ENCODE results near the gene MCTP1.

Gene MCTP1

DNA sequence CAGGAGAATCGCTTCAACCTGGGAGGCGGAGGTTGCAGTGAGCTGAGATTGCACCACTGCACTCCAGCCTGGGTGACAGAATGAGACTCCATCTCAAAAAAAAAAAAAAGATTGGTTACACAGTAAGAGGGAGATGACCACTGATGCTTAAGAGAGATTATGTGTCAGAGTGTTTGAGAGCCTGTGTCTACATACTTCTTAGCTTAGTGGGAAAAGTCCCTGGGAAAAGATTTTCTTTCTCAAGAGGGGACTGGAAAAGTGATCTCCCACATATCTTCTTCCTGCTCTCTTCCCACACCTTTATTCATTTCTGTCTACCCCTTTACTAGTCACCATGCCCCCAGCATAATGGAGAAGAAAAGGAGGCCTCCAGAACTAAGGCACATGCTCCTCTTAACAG lies 55.2 kb downstream of the MCTP1 start:
- H3K27ac ChIP-seq, result no peak overlapping the region
- TF ChIP-seq, protein P1, sequence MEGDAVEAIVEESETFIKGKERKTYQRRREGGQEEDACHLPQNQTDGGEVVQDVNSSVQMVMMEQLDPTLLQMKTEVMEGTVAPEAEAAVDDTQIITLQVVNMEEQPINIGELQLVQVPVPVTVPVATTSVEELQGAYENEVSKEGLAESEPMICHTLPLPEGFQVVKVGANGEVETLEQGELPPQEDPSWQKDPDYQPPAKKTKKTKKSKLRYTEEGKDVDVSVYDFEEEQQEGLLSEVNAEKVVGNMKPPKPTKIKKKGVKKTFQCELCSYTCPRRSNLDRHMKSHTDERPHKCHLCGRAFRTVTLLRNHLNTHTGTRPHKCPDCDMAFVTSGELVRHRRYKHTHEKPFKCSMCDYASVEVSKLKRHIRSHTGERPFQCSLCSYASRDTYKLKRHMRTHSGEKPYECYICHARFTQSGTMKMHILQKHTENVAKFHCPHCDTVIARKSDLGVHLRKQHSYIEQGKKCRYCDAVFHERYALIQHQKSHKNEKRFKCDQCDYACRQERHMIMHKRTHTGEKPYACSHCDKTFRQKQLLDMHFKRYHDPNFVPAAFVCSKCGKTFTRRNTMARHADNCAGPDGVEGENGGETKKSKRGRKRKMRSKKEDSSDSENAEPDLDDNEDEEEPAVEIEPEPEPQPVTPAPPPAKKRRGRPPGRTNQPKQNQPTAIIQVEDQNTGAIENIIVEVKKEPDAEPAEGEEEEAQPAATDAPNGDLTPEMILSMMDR (conservative IDR thresholded peaks at IDR 0.05), result no peak
- no peak for TF ChIP-seq ZFX (IDR thresholded peaks at IDR 0.05)

DNA sequence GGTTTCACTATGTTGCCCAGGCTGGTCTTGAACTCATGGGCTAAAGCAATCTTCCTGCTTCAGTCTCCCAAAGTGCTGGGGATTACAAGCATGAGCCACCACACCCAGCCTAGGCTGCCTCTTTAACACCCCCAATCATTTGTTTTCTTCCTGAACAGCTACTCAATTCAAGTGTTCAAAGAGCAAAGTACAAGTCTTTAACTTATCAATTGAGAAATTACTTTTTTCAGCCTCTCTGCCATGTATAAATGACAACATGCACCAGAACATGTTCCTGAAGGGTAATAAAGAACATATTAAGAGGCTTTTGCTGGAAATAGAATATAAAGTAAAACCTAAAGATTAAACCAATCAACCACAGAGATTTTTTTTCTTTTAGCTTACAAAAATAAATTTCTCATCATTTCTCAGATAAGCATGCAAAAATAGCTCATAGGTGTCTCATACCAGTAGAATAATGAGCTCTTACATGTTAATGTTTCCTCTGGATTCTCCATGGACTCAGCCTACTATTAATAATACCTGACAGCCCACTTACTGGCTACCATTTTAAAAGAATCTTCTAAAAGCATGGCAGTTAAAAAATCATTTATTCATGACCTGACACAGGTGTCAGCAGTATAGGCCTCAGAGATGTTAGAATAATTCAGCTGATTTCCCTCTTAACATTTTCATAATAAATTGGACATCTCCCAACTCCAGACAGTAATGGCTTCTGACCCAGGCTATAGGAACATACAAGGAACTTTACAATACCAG lies 60.0 kb downstream of the MCTP1 start:
- TF ChIP-seq, protein P1 (conservative IDR thresholded peaks at IDR 0.05), result no peak
- TF ChIP-seq ZFX (IDR thresholded peaks at IDR 0.05), result no peak
- no peak overlapping the region for H3K27ac ChIP-seq

DNA sequence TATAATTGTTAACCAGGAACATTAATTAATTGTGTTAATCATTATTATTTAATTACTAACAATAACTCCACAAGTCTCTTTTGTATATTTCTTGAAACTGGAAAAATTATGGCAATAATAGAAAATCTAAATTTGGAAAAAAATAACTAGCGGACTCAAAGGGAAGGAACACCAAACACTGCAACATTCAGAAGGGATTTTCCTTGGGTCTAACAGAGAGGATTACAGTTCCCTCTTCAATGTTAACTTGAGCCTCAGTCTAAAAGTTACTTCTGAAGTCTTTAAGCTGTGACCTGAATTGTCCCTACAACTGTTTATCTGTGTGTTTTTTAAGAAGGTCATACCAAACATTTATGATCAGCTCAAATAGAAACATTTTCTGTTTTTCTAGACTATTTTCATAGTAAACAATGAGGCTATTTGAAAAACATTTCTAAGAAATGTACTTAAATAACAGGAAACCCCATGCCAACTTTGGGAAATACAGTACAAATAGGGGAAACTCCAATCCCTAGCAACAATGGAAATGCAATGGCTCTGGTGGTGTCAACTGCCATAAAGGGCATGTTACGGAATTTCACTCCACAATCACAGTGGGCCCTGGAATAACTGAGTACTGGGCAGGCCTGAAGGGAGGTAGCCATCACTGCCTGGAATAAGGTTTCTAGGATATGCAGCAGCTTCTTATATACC lies 61.2 kb downstream of the MCTP1 start:
- TF ChIP-seq, protein P1 (conservative IDR thresholded peaks at IDR 0.05), result no peak
- TF ChIP-seq ZFX (IDR thresholded peaks at IDR 0.05), result no peak
- H3K27ac ChIP-seq, result no peak overlapping the region

DNA sequence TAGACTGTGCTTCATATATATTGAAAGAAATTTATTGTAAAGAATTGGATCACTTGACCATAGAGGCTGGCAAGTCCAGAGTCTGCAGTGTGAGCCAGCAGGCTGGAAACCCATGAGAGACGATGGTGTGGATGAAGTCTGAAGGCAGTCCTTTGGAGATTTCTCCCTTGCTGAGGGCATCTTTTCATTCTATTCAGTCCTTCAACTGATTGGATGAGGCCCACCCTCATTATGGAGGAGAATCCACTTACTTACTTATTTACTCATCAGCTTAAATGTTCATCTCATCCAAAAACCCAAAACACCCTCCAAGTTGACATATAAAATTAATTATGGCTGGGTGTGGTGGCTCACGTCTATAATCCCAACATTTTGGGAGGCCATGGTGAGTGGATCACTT lies 62.1 kb downstream of the MCTP1 start:
- no peak for TF ChIP-seq ZFX (IDR thresholded peaks at IDR 0.05)
- TF ChIP-seq, protein P1 (conservative IDR thresholded peaks at IDR 0.05), result no peak
- no peak overlapping the region for H3K27ac ChIP-seq

DNA sequence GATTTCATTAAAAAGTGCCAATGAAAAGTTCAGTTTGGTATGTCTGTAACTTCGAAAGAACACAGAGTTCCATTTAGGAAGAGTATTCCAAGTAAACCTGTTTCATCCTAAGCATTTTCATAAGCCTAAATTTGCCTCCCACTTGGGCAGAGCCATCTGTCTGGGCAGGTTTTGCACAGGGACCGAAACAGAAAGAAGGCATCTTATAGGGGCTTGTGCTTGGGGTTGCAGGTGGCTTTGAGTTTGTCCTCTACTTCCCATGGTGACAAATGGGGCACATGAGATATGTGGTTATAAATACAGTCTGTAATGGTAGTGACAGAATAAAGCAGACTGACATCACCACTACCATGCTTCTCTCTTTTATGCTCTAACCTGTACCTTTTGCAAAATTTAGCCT lies 63.7 kb downstream of the MCTP1 start:
- H3K27ac ChIP-seq, result no peak overlapping the region
- TF ChIP-seq, protein P1 (conservative IDR thresholded peaks at IDR 0.05), result no peak
- no peak for TF ChIP-seq ZFX (IDR thresholded peaks at IDR 0.05)

- TF ChIP-seq, protein P1 (conservative IDR thresholded peaks at IDR 0.05), result no peak
Observed at GRCh38 chr5:95220381-95220780, 64.5 kb downstream of the MCTP1 start.

DNA sequence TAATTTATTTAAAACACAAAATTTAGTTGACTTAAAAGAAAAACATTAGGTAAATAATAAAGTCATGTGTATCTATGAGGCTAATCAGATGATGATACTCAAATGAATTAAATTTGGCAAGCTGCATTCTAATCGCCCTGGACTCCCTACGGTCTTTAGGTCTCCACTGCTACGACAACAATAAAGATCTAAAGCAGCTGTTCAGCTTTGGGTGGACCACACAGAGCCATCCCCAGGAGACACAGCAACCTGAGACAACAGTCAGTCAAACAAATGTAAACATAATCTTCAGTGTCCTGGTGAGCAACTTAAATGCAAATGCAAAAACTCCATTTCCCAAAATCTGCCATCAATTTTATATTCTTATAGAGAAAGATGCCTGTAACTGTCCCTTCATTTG lies 65.5 kb downstream of the MCTP1 start:
- H3K27ac ChIP-seq, result no peak overlapping the region
- no peak for TF ChIP-seq ZFX (IDR thresholded peaks at IDR 0.05)
- TF ChIP-seq, protein P1 (conservative IDR thresholded peaks at IDR 0.05), result no peak

More at GRCh38 chr5:95220381-95220780, 64.5 kb downstream of the MCTP1 start:
- no peak overlapping the region for H3K27ac ChIP-seq
